Ishikawa (cell line): Measurements from ENCODE around the gene ACTR3C.

ENCODE experiments used
- CEBPB ChIP-seq: IDR thresholded peaks from 2 replicates; pipeline ENCODE4 v1.6.1; 2012
- CREB1 ChIP-seq: IDR thresholded peaks from 2 replicates; pipeline ENCODE4 v1.6.1; 2012; ENCODE audit warnings: low read depth
- EGR1 ChIP-seq: IDR thresholded peaks from 2 replicates; pipeline ENCODE4 v1.6.1; 2012
- EP300 ChIP-seq: IDR thresholded peaks from 2 replicates; pipeline ENCODE4 v1.6.1; 2012; ENCODE audit warnings: borderline replicate concordance
- FOXM1 ChIP-seq: IDR thresholded peaks from 2 replicates; pipeline ENCODE4 v1.6.1; 2012; ENCODE audit warnings: low read depth, borderline replicate concordance
- NFIC ChIP-seq: IDR thresholded peaks from 2 replicates; pipeline ENCODE4 v1.6.1; 2012
- RAD21 ChIP-seq: IDR thresholded peaks from 2 replicates; pipeline ENCODE4 v1.6.1; 2012; ENCODE audit warnings: low read depth
- TAF1 ChIP-seq: IDR thresholded peaks from 2 replicates; pipeline ENCODE4 v1.6.1; 2012; ENCODE audit warnings: low read depth, mild to moderate bottlenecking
- TCF12 ChIP-seq: IDR thresholded peaks from 2 replicates; pipeline ENCODE4 v1.6.1; 2012; ENCODE audit warnings: low read depth
- TEAD4 ChIP-seq: IDR thresholded peaks from 2 replicates; pipeline ENCODE4 v1.6.1; 2012
- USF1 ChIP-seq: IDR thresholded peaks from 2 replicates; pipeline ENCODE4 v1.6.1; 2012
- YY1 ChIP-seq: IDR thresholded peaks from 2 replicates; pipeline ENCODE4 v1.6.1; 2012; ENCODE audit warnings: low read depth
- ZBTB7A ChIP-seq: IDR thresholded peaks from 2 replicates; pipeline ENCODE4 v1.6.1; 2012; ENCODE audit warnings: low read depth
- TF ChIP-seq, protein P1 (sequence below): IDR thresholded peaks from 2 replicates; pipeline ENCODE4 v1.6.1; 2012; ENCODE audit warnings: low read depth, mild to moderate bottlenecking
- TF ChIP-seq, protein P2 (sequence below): IDR thresholded peaks from 2 replicates; pipeline ENCODE4 v1.6.1; 2012

Gene ACTR3C

DNA sequence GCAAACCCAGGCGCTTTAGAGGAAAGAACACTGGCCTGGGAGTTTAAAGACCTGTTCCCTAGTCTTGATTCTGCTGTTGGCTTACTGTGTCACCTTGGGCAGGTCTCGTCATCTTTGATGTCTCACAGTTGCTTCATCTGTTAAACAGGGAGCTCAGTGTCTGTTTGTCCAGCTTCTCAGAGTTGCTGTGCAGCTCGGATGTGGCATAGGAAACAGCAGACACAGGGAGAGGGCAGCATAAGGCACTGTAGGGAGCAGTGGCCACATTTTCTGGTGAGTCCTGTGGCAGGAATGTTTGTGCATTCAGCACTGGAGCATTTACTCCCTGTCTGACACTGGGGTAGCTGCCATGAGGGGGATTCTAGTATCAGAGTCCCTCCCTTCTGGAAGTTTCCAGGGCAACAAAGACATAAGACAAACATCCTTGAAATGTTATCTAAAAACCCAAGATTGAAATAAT lies 47.3 kb upstream of the ACTR3C start:
- no peak for TF ChIP-seq YY1
- TF ChIP-seq EGR1 = no peak
- TF ChIP-seq, protein P1, sequence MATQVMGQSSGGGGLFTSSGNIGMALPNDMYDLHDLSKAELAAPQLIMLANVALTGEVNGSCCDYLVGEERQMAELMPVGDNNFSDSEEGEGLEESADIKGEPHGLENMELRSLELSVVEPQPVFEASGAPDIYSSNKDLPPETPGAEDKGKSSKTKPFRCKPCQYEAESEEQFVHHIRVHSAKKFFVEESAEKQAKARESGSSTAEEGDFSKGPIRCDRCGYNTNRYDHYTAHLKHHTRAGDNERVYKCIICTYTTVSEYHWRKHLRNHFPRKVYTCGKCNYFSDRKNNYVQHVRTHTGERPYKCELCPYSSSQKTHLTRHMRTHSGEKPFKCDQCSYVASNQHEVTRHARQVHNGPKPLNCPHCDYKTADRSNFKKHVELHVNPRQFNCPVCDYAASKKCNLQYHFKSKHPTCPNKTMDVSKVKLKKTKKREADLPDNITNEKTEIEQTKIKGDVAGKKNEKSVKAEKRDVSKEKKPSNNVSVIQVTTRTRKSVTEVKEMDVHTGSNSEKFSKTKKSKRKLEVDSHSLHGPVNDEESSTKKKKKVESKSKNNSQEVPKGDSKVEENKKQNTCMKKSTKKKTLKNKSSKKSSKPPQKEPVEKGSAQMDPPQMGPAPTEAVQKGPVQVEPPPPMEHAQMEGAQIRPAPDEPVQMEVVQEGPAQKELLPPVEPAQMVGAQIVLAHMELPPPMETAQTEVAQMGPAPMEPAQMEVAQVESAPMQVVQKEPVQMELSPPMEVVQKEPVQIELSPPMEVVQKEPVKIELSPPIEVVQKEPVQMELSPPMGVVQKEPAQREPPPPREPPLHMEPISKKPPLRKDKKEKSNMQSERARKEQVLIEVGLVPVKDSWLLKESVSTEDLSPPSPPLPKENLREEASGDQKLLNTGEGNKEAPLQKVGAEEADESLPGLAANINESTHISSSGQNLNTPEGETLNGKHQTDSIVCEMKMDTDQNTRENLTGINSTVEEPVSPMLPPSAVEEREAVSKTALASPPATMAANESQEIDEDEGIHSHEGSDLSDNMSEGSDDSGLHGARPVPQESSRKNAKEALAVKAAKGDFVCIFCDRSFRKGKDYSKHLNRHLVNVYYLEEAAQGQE = no peak
- TF ChIP-seq ZBTB7A = no peak
- TF ChIP-seq USF1 = no peak

DNA sequence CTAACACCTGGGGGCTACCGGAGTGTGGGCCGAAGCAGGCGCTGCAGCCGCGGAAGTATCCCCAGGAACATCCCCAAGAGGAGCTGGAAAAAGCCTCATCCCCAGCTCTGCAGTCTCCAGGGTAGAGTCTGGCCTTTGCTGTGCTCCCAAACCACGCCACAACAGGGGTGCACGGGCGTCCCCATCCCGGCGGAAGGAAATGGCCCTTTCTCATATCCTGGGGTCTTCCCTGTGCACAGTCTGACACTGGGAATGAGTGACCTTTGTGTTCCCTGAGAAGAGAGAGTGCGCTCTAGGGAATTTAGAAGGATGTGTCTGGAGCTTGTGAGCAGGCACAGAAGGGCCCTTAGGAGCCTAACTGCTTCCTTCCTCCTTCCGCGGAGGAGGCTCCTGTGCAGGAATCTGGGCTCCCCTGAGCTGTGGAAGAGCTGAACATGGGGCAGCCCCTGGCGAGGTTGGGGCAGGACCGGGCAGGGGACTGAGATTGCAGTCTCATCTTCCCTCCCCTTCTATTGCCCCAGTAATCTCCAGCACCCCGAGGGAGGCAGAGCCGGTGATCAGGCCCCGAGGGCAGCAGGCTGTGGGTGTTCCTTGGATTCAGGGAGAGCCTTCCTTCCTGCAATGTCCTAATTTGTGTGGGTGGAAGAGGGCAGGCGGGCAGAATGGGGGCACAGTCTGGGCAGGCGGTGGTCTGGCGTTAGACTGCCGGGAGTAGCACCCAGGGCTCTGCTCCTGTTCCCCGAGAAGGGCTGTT lies 46.6 kb upstream of the ACTR3C start:
- TF ChIP-seq USF1 (no peak), EP300 (no peak), CREB1 (no peak), TAF1 (no peak), CEBPB (no peak), FOXM1 (no peak)
- TF ChIP-seq, protein P2, sequence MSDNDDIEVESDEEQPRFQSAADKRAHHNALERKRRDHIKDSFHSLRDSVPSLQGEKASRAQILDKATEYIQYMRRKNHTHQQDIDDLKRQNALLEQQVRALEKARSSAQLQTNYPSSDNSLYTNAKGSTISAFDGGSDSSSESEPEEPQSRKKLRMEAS = no peak

DNA sequence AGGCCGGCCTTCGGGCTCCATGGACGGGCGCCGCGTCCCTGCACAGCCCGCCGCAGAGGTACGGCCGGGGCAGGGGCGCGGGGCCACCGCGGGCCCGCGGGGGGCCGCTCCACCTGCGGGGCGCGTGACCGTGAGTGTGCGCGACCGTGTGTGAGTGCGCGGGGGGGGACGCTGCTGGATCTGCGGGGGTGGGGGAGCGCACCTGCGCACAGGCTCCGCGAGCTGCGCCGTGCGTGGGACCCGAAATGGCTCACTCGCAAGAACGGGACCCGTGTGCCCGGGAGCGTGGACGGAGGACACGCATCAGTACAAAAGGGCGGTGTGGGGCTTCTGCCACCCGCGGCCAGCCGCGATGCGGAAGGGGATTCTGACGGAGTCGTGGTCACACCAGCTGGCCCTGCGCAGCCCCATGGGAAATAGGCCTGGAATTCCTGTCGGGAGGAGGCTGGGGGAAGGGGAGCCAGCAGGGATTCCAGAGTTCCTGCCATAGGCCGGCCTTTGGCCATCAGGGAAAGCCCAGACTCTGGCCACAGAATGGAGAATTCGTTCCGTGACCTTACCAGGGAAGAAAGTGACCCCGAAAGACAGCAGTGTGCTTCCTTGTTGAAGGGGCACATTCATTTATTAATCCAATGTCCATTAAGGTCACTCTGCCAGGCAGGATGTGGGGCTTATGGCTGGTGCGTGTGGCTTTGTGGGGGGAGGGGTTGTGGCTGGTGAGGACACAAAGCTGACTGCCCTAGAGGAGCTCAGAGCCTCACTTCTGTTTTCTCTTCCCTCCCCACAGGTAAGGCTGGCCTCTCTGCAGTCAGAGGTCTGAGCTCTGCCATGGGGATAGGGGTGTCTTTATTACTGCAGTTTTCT lies 45.8 kb upstream of the ACTR3C start:
- TF ChIP-seq TAF1 (peak; percentile 49; the same call in 1 of the 2 replicates), RAD21 (0 out of 2 replicates have a peak, but pooled peaks have one; percentile 5), NFIC (no peak), TEAD4 (peak; percentile 84), CREB1 (no peak), EGR1 (peak; percentile 46)
- TF ChIP-seq, protein P2 = peak; percentile 14; the same call in 1 of the 2 replicates

GRCh38 chr7:150368096-150368883 lies 44.9 kb upstream of the ACTR3C start, which contains the start of gene REPIN1:
Gene REPIN1 (plus strand): TSS chr7:150368822. CDS start chr7:150369712, 890 bp downstream.
- TF ChIP-seq TEAD4 (0 out of 2 replicates have a peak, but pooled peaks have one; percentile 25), USF1 (peak; percentile 95), CREB1 (no peak), TCF12 (no peak; the same call in 1 of the 2 replicates), FOXM1 (peak; percentile 59; the same call in 1 of the 2 replicates), NFIC (peak; percentile 89), TAF1 (peak; percentile 30; the same call in 1 of the 2 replicates), CEBPB (no peak)
- TF ChIP-seq, protein P2 = peak; percentile 97

DNA sequence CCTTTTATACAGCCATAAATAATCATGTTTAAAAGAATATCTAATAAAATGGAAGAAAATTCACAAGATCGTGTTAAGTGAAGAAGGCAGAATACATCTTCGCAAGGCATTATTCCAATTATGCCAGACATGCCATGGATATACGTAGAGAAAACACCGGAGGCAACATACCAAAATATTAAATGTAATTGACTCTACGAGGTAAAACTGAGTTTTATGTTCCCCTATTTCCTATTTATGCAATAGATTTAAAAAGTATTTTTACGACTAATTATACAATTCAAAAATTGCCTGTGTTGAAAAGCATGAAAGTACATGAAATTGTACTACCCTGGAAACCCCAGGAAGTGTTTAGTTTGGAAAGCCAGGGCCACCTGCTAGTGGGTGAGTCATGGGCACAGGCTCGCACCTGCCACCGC lies 44.3 kb upstream of the ACTR3C start:
- TF ChIP-seq NFIC (no peak), TCF12 (peak; percentile 80; the same call in 1 of the 2 replicates)

DNA sequence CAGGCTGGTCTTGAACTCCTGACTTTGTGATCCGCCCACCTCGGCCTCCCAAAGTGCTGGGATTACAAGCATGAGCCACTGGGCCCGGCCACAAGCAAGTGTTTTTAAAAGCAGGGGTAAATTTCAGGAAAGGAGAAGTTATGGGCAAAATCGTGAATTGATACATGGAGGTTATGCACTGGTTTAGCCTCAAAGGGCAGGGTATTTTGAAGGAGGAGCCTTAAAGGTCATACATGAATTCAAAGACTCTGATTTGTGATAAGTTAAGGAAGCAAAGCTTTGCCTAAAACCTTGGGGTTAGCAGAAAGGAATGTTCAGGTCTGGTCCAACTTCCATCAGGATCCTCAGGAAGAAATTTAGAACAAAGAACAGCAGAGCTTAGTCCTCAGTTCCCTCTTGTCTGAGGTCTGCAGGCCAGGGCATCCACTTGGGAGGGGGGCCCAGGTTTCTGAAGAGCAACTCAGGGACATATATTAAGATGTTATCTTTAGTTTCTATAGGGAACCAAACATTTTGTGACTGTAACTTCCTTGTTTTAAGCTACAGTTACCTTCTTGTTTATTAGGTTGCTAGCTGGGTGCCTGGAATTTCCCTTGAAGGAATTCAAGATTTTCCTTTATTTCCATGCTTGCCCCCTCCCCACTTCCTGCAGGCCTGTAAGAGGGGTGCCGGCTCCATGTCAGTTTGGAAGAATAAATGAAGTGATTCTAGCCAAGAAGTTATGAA lies 42.5 kb upstream of the ACTR3C start:
- TF ChIP-seq FOXM1 = no peak
- TF ChIP-seq YY1 = no peak
- no peak for TF ChIP-seq ZBTB7A
- no peak for TF ChIP-seq EP300
- TF ChIP-seq EGR1 = no peak
- TF ChIP-seq, protein P2 = no peak
- TF ChIP-seq CREB1 = no peak
- no peak for TF ChIP-seq TEAD4
- TF ChIP-seq, protein P1 = no peak
- no peak for TF ChIP-seq NFIC
- TF ChIP-seq TAF1 = no peak
- no peak for TF ChIP-seq TCF12
- TF ChIP-seq CEBPB = no peak
- TF ChIP-seq USF1 = no peak
- no peak for TF ChIP-seq RAD21
